Measurements from ENCODE around the gene GSTM1. TPM values are rescaled to one million over a fixed set of nuclear protein-coding genes. Genes with fewer than 3 reads are reported as not detected.

GSTM1 gene
- total RNA-seq, 2 donors from 2014 or later, result 21.6 TPM; not detected in 1

- TF ChIP-seq, protein P1, sequence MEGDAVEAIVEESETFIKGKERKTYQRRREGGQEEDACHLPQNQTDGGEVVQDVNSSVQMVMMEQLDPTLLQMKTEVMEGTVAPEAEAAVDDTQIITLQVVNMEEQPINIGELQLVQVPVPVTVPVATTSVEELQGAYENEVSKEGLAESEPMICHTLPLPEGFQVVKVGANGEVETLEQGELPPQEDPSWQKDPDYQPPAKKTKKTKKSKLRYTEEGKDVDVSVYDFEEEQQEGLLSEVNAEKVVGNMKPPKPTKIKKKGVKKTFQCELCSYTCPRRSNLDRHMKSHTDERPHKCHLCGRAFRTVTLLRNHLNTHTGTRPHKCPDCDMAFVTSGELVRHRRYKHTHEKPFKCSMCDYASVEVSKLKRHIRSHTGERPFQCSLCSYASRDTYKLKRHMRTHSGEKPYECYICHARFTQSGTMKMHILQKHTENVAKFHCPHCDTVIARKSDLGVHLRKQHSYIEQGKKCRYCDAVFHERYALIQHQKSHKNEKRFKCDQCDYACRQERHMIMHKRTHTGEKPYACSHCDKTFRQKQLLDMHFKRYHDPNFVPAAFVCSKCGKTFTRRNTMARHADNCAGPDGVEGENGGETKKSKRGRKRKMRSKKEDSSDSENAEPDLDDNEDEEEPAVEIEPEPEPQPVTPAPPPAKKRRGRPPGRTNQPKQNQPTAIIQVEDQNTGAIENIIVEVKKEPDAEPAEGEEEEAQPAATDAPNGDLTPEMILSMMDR (IDR thresholded peaks at IDR 0.05), result no peak
- Histone ChIP-seq H3K4me3 (no peak overlapping the region), H3K36me3 (no peaks in the 10 kb centered on the region), H3K9me3 (no peaks in the 10 kb centered on the region), H3K27me3 (no peaks in the 10 kb centered on the region), H3K27ac (no peak overlapping the region), H3K4me1 (no peaks in the 10 kb centered on the region)
- no peak for DNase-seq (ENCODE audit: low spot score)
These were observed 34.4 kb downstream of the GSTM1 start for GRCh38 chr1:109721971-109722370.

DNA sequence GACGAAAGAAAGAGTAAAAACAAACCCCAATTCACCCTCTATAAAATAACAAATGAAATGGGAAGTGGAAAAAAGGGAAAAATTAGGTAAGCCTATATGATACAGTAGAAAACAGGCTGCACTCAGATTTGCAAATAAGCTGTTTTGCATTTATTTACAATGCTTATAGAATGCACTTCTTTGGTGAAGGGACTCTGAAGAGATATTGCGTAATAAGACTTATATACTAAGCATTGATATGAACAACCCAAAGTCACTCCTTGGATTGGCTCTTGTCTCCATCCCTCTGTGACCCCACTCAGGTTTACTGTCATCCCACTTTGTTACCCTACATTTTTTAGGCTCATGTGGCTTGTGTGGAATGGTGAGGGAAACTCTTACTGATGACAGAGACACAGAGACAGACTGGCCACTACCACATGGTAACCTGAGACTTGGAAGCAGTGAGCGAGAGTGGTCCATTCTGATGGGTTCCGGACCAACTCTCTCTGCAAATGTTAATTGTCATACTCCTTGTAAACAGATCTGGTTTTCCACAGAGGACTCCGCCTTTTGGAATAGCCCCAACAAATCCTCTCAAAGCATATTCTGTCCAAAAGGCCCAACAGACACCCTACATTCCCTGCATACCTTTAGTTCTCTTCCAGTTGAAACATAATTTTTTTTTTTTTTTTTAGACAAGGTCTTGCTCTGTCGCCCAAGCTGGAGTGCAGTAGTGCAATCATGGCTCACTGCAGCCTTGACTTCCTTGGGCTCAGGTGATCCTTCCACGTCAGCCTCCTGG, 35.5 kb downstream of the GSTM1 start:
- TF ChIP-seq, protein P1 (IDR thresholded peaks at IDR 0.05), result no peak
- DNase-seq (ENCODE audit: low spot score), result no peak
- Histone ChIP-seq H3K36me3 (no peaks in the 10 kb centered on the region), H3K27me3 (no peaks in the 10 kb centered on the region), H3K4me3 (no peak overlapping the region), H3K4me1 (no peaks in the 10 kb centered on the region), H3K27ac (no peak overlapping the region), H3K9me3 (no peaks in the 10 kb centered on the region)

DNA sequence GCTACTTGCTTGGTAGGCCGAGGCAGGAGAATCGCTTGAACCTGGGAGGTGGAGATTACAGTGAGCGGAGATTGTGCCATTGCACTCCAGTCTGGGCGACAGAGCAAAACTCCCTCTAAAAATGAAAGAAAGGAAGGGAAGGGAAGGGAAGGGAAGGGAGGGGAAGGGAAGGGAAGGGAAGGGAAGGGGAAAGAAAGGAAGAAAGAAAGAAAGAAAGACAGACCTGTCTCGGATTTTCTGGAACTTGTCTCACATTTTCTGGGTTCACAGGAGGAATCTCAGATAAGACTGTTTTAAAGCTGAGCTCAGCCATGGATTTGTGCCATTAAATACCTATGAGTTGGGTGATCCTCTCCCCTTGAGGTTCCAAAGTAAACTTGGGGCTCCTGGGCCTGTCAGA, 37.3 kb downstream of the GSTM1 start:
- H3K27ac ChIP-seq, result no peak overlapping the region
- H3K4me1 ChIP-seq, result no peaks in the 10 kb centered on the region
- H3K9me3 ChIP-seq, result no peaks in the 10 kb centered on the region
- no peaks in the 10 kb centered on the region for H3K27me3 ChIP-seq
- H3K4me3 ChIP-seq, result no peak overlapping the region
- H3K36me3 ChIP-seq, result no peaks in the 10 kb centered on the region
- DNase-seq (ENCODE audit: low spot score), result no peak
- TF ChIP-seq, protein P1 (IDR thresholded peaks at IDR 0.05), result no peak

- Histone ChIP-seq H3K9me3 (no peaks in the 10 kb centered on the region), H3K27ac (no peak overlapping the region), H3K4me3 (no peak overlapping the region), H3K27me3 (no peaks in the 10 kb centered on the region), H3K4me1 (no peaks in the 10 kb centered on the region), H3K36me3 (no peaks in the 10 kb centered on the region)
- DNase-seq (ENCODE audit: low spot score), result no peak
- TF ChIP-seq, protein P1 (IDR thresholded peaks at IDR 0.05), result no peak
These were observed 37.9 kb downstream of the GSTM1 start for GRCh38 chr1:109725510-109725909.

DNA sequence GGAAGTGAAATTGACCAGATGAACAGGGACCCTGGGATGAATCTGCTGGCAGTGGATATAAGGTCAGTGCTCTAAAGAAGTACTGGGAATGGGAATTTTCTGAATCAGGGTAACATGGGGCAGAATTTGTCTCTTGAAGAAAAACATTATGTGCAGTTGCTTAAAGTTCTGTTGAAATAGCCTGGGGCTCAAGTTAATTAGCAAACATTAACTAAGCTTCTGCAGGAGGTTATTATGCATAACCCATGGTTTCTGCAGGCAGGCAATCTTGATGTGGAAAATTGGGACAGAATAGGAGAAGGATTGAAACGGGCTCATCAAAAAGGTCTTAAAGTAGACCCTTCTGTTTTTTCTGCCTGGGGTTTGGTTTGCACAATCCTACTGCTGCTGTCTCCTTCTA, 38.4 kb downstream of the GSTM1 start:
- H3K27me3 ChIP-seq, result no peaks in the 10 kb centered on the region
- no peak overlapping the region for H3K4me3 ChIP-seq
- H3K27ac ChIP-seq, result no peak overlapping the region
- TF ChIP-seq, protein P1 (IDR thresholded peaks at IDR 0.05), result no peak
- no peak for DNase-seq (ENCODE audit: low spot score)
- H3K36me3 ChIP-seq, result no peaks in the 10 kb centered on the region
- H3K9me3 ChIP-seq, result no peaks in the 10 kb centered on the region
- H3K4me1 ChIP-seq, result no peaks in the 10 kb centered on the region
